ENCODE measurements around the gene RHBDD1.

The RHBDD1 gene

GRCh38 chr2:226835796-226836547 is at the start of gene RHBDD1:
Gene RHBDD1, plus strand, starts transcription at chr2:226836054. Its CDS starts 28,640 bp downstream, at chr2:226864694.
- Histone ChIP-seq H3K36me3 (ENCODE audit: control insufficient read depth, low read length) (peaks cover 34% of the 10 kb centered on the region), H3K79me2 (ENCODE audit: control insufficient read depth, low read length) (peaks cover 45% of the 10 kb centered on the region), H3K4me1 (ENCODE audit: control insufficient read depth, low read length) (peaks cover 46% of the 10 kb centered on the region), H3K9me3 (ENCODE audit: control insufficient read depth, insufficient read depth, low read length) (peaks cover 5% of the 10 kb centered on the region), H3K4me2 (ENCODE audit: low read length) (peak within 1 kb of the TSS; percentile 82), H3K4me3 (ENCODE audit: low read length) (peak within 1 kb of the TSS; percentile 80), H3F3A (ENCODE audit: control insufficient read depth, insufficient read depth) (peaks cover 17% of the 10 kb centered on the region), H3K27ac (ENCODE audit: low read depth, low read length) (peak within 1 kb of the TSS; percentile 90), H4K20me1 (ENCODE audit: control insufficient read depth, insufficient read depth, low read depth, low read length) (no peaks in the 10 kb centered on the region), H3K9me2 (replicated peaks; ENCODE audit: control insufficient read depth, low read length) (no peaks in the 10 kb centered on the region), H3K27me3 (ENCODE audit: control insufficient read depth, low read length) (no peaks in the 10 kb centered on the region)
- TF ChIP-seq CTCF (IDR thresholded peaks at IDR 0.05; ENCODE audit: low read depth, low read length, poor library complexity, severe bottlenecking) (no peak), EZH2phosphoT487 (IDR thresholded peaks at IDR 0.05; ENCODE audit: borderline replicate concordance, low read length) (no peak)

DNA sequence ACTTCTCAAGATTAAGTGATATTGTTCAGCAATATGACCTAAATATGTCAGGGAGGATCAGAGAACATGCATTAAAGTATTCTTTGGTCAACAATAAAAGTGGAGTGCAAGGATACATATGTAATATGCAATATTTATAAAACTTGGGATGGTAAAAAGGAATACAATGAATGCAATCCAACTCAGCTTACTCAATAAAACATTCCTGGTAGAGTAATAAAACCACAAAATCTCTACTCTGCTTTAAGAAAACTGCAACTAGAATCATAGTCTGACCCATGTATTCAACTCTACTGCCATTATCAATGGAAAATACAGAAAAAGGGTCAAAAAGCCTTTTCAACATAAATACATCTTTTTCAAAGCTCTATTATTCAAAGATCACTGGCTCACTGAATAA is 47.8 kb upstream of the RHBDD1 start:
- peaks cover 11% of the 10 kb centered on the region; the same call in 1 of the 2 replicates for H3F3A ChIP-seq (ENCODE audit: control insufficient read depth, insufficient read depth)
- no peak overlapping the region for H3K4me2 ChIP-seq (ENCODE audit: low read length)
- no peaks in the 10 kb centered on the region for H3K27me3 ChIP-seq (ENCODE audit: control insufficient read depth, low read length)
- H3K9me2 ChIP-seq (replicated peaks; ENCODE audit: control insufficient read depth, low read length), result no peaks in the 10 kb centered on the region
- peaks cover 48% of the 10 kb centered on the region for H3K79me2 ChIP-seq (ENCODE audit: control insufficient read depth, low read length)
- no peak overlapping the region for H3K4me3 ChIP-seq (ENCODE audit: low read length)
- H3K27ac ChIP-seq (ENCODE audit: low read depth, low read length), result no peak overlapping the region
- peaks cover 22% of the 10 kb centered on the region for H3K36me3 ChIP-seq (ENCODE audit: control insufficient read depth, low read length)
- H4K20me1 ChIP-seq (ENCODE audit: control insufficient read depth, insufficient read depth, low read depth, low read length), result no peaks in the 10 kb centered on the region
- H3K4me1 ChIP-seq (ENCODE audit: control insufficient read depth, low read length), result peaks cover 31% of the 10 kb centered on the region
- no peak for TF ChIP-seq EZH2phosphoT487 (IDR thresholded peaks at IDR 0.05; ENCODE audit: borderline replicate concordance, low read length)
- no peak for TF ChIP-seq CTCF (IDR thresholded peaks at IDR 0.05; ENCODE audit: low read depth, low read length, poor library complexity, severe bottlenecking)
- H3K9me3 ChIP-seq (ENCODE audit: control insufficient read depth, insufficient read depth, low read length), result no peaks in the 10 kb centered on the region

- Histone ChIP-seq H3K4me1 (ENCODE audit: control insufficient read depth, low read length) (peaks cover 40% of the 10 kb centered on the region), H4K20me1 (ENCODE audit: control insufficient read depth, insufficient read depth, low read depth, low read length) (no peaks in the 10 kb centered on the region), H3K36me3 (ENCODE audit: control insufficient read depth, low read length) (peaks cover 29% of the 10 kb centered on the region), H3K27me3 (ENCODE audit: control insufficient read depth, low read length) (no peaks in the 10 kb centered on the region), H3F3A (ENCODE audit: control insufficient read depth, insufficient read depth) (peaks cover 11% of the 10 kb centered on the region; the same call in 1 of the 2 replicates), H3K9me3 (ENCODE audit: control insufficient read depth, insufficient read depth, low read length) (no peaks in the 10 kb centered on the region), H3K9me2 (replicated peaks; ENCODE audit: control insufficient read depth, low read length) (no peaks in the 10 kb centered on the region), H3K79me2 (ENCODE audit: control insufficient read depth, low read length) (peaks cover 57% of the 10 kb centered on the region), H3K4me2 (ENCODE audit: low read length) (no peak overlapping the region), H3K4me3 (ENCODE audit: low read length) (no peak overlapping the region), H3K27ac (ENCODE audit: low read depth, low read length) (no peak overlapping the region)
- TF ChIP-seq CTCF (IDR thresholded peaks at IDR 0.05; ENCODE audit: low read depth, low read length, poor library complexity, severe bottlenecking) (no peak), EZH2phosphoT487 (IDR thresholded peaks at IDR 0.05; ENCODE audit: borderline replicate concordance, low read length) (no peak)
These were observed 46.9 kb upstream of the RHBDD1 start for GRCh38 chr2:226788881-226789490.
